Nephron (organoid): ENCODE measurements around the gene SGTA.
A peak's percentile ranks its signal among the peaks of the same experiment; 100 is the strongest.

ENCODE experiments used
- H3K27ac Mint-ChIP-seq, 3 experiments: 2 replicates each; pipeline ENCODE4 v1.8.0; 2020; ENCODE audit warnings: mixed read lengths in 3 of 3, mild to moderate bottlenecking in 2 of 3, moderate library complexity in 1 of 3
- H3K27me3 Mint-ChIP-seq: 2 replicates; pipeline ENCODE4 v1.8.0; 2021; ENCODE audit warnings: low read depth, mild to moderate bottlenecking, moderate library complexity, mixed read lengths
- H3K36me3 Mint-ChIP-seq: 2 replicates; pipeline ENCODE4 v1.8.0; 2020; ENCODE audit warnings: low read depth, mixed read lengths
- H3K4me1 Mint-ChIP-seq: 2 replicates; pipeline ENCODE4 v1.8.0; 2020; ENCODE audit warnings: mixed read lengths
- H3K4me3 Mint-ChIP-seq, 3 experiments: 2 replicates each; pipeline ENCODE4 v1.8.0; 2020; ENCODE audit warnings: mild to moderate bottlenecking in 3 of 3, mixed read lengths in 3 of 3, moderate library complexity in 2 of 3
- H3K9me3 Mint-ChIP-seq: 2 replicates; pipeline ENCODE4 v1.8.0; 2020; ENCODE audit warnings: mixed read lengths
- CTCF ChIP-seq, 3 experiments: fragments of 200-600 bp; sonication (generic); IDR thresholded peaks; one replicate each; pipeline ENCODE4 v1.5.0; 2021; ENCODE audit warnings: antibody characterized with exemption in 3 of 3; ENCODE audit not compliant: unreplicated experiment in 3 of 3

SGTA gene

GRCh38 chr19:2785244-2785997, 2.3 kb upstream of the SGTA start, which contains the start of gene THOP1:
THOP1 (plus strand) TSS chr19:2785503; CDS start chr19:2785663, 160 bp downstream.
- H3K36me3 Mint-ChIP-seq, result peaks cover 18% of the 10 kb centered on the region
- H3K4me1 Mint-ChIP-seq, result peaks cover 43% of the 10 kb centered on the region
- no peak for TF ChIP-seq CTCF (IDR thresholded peaks at IDR 0.05; ENCODE audit: unreplicated experiment in 3 of 3)
- no peaks in the 10 kb centered on the region for H3K27me3 Mint-ChIP-seq
- peak within 1 kb of the TSS; percentile 89 to 97 (median 91) for H3K4me3 Mint-ChIP-seq
- peak within 1 kb of the TSS; percentile 65 to 99 (median 94) for H3K27ac Mint-ChIP-seq
- no peaks in the 10 kb centered on the region for H3K9me3 Mint-ChIP-seq

GRCh38 chr19:2783781-2784145, 690 bp upstream of the SGTA start:
- no peak for TF ChIP-seq CTCF (IDR thresholded peaks at IDR 0.05; ENCODE audit: unreplicated experiment in 3 of 3)
- Mint-ChIP-seq H3K4me3 (peak overlapping the region; percentile 89 to 97 (median 95)), H3K9me3 (no peaks in the 10 kb centered on the region), H3K4me1 (peaks cover 52% of the 10 kb centered on the region), H3K36me3 (peaks cover 16% of the 10 kb centered on the region), H3K27me3 (no peaks in the 10 kb centered on the region), H3K27ac (peak overlapping the region; percentile 95 to 99 (median 99))

- Mint-ChIP-seq H3K36me3 (peaks cover 13% of the 10 kb centered on the region), H3K27me3 (no peaks in the 10 kb centered on the region), H3K4me3 (peak overlapping the region; percentile 89 to 97 (median 95)), H3K9me3 (no peaks in the 10 kb centered on the region), H3K27ac (peak overlapping the region; percentile 44 to 86 (median 56)), H3K4me1 (peaks cover 53% of the 10 kb centered on the region)
- TF ChIP-seq CTCF (IDR thresholded peaks at IDR 0.05; ENCODE audit: unreplicated experiment in 3 of 3), result no peak
Measured at GRCh38 chr19:2782329-2782935, 641 bp downstream of the SGTA start.

GRCh38 chr19:2780284-2780683, 2.8 kb downstream of the SGTA start:
- Mint-ChIP-seq H3K36me3 (peaks cover 18% of the 10 kb centered on the region), H3K27me3 (no peaks in the 10 kb centered on the region), H3K27ac (peak overlapping the region; percentile 31 to 71 (median 34)), H3K4me3 (peak overlapping the region; percentile 89 to 97 (median 95)), H3K4me1 (peaks cover 56% of the 10 kb centered on the region), H3K9me3 (no peaks in the 10 kb centered on the region)
- no peak for TF ChIP-seq CTCF (IDR thresholded peaks at IDR 0.05; ENCODE audit: unreplicated experiment in 3 of 3)

GRCh38 chr19:2779121-2779740, 3.8 kb downstream of the SGTA start:
- Mint-ChIP-seq H3K36me3 (peaks cover 24% of the 10 kb centered on the region), H3K4me1 (peaks cover 65% of the 10 kb centered on the region), H3K4me3 (peak overlapping the region in 2 of 3 experiments; percentile 14 to 16), H3K27ac (peak overlapping the region in 1 of 3 experiments; percentile 56), H3K27me3 (no peaks in the 10 kb centered on the region), H3K9me3 (no peaks in the 10 kb centered on the region)
- no peak for TF ChIP-seq CTCF (IDR thresholded peaks at IDR 0.05; ENCODE audit: unreplicated experiment in 3 of 3)
